BJ (cell line): ENCODE measurements around the gene SPINK13. TPM values are rescaled to one million over a fixed set of nuclear protein-coding genes. Genes with fewer than 3 reads are reported as not detected.
A peak's percentile ranks its signal among the peaks of the same experiment; 100 is the strongest.

ENCODE experiments used
- CTCF ChIA-PET: fragments of 350-600 bp; formaldehyde crosslinking; extraction: SDS; loops from one replicate; lab custom pipeline; 2021; ENCODE audit warnings: antibody characterized with exemption, inconsistent platforms; lab: Yijun Ruan, JAX
- POLR2A ChIA-PET: fragments of 300-600 bp; sonication (Branson Sonifier 250); formaldehyde crosslinking; extraction: SDS; loops from one replicate; lab custom pipeline; 2021; ENCODE audit warnings: antibody characterized with exemption; lab: Charles Lee
- DNase-seq: peaks from one replicate; pipeline ENCODE4 v3.0.0-alpha.2; 2011; ENCODE audit warnings: low read depth
- H3K27me3 ChIP-seq: 2 replicates; pipeline ENCODE4 v1.6.0; 2011; ENCODE audit warnings: low read length; ENCODE audit not compliant: control insufficient read depth, insufficient read depth
- H3K36me3 ChIP-seq: 2 replicates; pipeline ENCODE4 v1.5.1; 2011; ENCODE audit warnings: low read length; ENCODE audit not compliant: control insufficient read depth, insufficient read depth
- H3K4me3 ChIP-seq: 2 replicates; pipeline ENCODE4 v1.5.1; 2011; ENCODE audit warnings: low read depth, mild to moderate bottlenecking, control low read depth, low read length
- polyA plus RNA-seq: library from polyadenylated mRNA; depleted of rRNA; stranded (reverse); fragments of >200 nt; gene quantifications from 2 replicates; pipeline ENCODE4 v1.2.3, GENCODE V29; 2011
- TF ChIP-seq, protein P1 (sequence below): IDR thresholded peaks from 2 replicates; pipeline ENCODE4 v1.5.1; 2011; ENCODE audit warnings: low read depth, mild to moderate bottlenecking, control low read depth, inconsistent platforms, low read length, moderate library complexity; ENCODE audit not compliant: insufficient read depth

The SPINK13 gene
- polyA plus RNA-seq, 1 experiment, result not detected

DNA sequence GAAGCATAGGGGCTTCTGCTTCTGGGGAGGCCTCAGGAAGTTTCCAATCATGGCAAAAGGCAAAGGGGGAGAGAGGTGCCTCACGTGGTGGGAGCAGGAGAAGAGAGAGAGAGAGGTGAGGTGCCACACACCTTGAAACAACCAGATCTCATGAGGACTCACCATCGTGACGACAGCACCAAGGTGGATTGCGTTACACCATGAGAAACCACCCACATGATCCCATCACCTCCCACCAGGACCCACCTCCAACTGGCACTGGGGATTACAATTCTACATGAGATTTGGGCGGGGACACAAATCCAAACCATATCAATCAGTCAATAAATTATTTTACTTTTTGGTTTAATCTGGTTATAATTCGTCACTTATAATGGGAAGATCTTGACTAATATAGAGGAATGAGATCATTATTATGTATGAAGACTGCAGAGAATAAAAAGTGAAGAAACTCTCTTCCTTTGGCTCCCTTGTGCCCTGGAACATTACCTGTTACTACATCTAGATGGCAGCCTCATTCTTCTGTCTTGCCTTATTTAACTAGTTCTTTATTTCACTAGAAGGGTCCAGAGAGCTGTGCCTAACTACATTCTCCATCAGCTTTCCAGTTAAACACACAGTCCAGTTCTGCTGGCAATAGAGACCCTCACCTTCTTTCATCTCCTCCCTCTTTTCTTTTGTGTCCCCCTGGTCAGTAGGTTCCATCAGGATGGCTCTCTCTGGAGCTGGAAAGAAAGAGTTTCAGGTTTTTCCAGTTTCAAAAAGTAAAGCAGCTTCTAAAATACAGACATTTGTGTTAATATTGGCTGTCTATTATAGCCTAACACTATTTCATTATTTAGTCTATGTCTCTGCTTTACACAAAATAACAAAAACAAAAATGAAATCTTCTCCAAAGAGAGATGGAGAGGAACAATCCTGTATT lies 21.9 kb downstream of the SPINK13 start:
- H3K36me3 ChIP-seq, result no peaks in the 10 kb centered on the region
- no peak overlapping the region for H3K4me3 ChIP-seq
- ChIA-PET CTCF (interaction anchor here (0.6 to 1.5 kb wide), 4 partner anchors 10 to 121 kb away, joined by 3 to 4 read pairs (median 3); no protein-coding TSS in a partner anchor), POLR2A (no interaction called here)
- no peaks in the 10 kb centered on the region for H3K27me3 ChIP-seq
- TF ChIP-seq, protein P1, sequence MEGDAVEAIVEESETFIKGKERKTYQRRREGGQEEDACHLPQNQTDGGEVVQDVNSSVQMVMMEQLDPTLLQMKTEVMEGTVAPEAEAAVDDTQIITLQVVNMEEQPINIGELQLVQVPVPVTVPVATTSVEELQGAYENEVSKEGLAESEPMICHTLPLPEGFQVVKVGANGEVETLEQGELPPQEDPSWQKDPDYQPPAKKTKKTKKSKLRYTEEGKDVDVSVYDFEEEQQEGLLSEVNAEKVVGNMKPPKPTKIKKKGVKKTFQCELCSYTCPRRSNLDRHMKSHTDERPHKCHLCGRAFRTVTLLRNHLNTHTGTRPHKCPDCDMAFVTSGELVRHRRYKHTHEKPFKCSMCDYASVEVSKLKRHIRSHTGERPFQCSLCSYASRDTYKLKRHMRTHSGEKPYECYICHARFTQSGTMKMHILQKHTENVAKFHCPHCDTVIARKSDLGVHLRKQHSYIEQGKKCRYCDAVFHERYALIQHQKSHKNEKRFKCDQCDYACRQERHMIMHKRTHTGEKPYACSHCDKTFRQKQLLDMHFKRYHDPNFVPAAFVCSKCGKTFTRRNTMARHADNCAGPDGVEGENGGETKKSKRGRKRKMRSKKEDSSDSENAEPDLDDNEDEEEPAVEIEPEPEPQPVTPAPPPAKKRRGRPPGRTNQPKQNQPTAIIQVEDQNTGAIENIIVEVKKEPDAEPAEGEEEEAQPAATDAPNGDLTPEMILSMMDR, result 0 out of 2 replicates have a peak, but pooled peaks have one; percentile 17
- DNase-seq, result no peak

DNA sequence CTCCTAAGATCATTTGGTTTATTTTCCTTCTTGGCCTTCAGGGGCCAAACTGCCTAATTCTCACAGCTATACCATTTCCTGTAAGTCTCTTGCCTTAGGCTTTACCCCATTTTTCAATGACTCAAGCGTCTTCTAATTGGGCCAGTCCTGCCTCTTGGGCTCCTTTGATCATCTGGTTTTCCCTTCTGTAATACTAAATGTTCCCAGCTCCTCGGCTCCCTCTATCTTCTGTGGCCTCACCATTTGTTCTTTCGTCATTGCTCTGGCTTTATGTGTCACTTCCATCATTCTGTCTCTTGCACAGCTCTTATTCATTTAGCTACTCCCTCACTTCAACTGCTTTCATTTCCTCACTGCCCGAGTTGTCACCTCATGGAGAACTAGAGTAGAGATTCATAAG lies 29.1 kb downstream of the SPINK13 start:
- Histone ChIP-seq H3K4me3 (no peak overlapping the region), H3K36me3 (no peaks in the 10 kb centered on the region), H3K27me3 (no peaks in the 10 kb centered on the region)
- TF ChIP-seq, protein P1, result no peak
- CTCF ChIA-PET, result no interaction called here
- POLR2A ChIA-PET, result no interaction called here
- DNase-seq, result no peak

DNA sequence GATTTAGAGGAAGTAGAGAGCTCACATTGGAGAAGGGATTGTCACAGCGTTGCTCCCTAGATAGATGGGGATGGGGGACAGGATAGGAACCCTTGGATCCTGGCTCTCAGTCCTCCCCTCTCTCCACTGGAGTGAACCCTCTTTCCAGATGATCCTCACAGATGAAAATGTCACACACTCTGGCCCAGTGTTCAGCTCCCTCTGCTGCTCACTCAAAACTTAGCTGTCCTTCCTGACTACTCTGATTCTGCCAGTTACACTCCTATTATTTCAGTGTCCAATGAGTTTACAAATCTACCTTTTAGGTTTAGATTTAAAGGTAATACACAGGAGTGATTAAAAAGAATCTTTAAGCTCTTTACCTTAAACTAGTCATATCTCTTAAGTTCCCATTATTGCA lies 37.9 kb downstream of the SPINK13 start:
- Histone ChIP-seq H3K36me3 (no peaks in the 10 kb centered on the region), H3K27me3 (no peaks in the 10 kb centered on the region), H3K4me3 (no peak overlapping the region)
- DNase-seq, result no peak
- ChIA-PET POLR2A (no interaction called here), CTCF (no interaction called here)
- TF ChIP-seq, protein P1, result no peak

DNA sequence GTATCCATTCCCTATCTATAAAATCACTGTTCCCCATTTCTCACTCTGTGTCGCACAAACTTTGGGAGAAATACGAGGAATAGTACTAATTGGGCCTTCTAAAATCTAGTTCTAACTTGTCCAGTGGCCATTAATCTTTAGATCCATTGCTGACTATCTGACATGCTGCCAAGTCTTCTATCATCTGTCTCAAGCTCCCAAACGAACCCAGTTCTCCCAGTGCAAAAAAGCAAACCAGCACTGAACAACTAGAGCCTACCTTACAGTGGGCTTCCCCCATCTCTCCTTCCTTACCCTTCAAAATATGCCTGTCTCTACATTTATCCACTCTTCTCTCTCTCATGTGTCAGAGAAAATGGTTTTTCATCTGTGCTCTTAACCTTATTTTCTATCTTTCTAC lies 40.4 kb downstream of the SPINK13 start:
- H3K4me3 ChIP-seq, result no peak overlapping the region
- no peaks in the 10 kb centered on the region for H3K27me3 ChIP-seq
- POLR2A ChIA-PET, result no interaction called here
- DNase-seq, result no peak
- TF ChIP-seq, protein P1, result no peak
- H3K36me3 ChIP-seq, result no peaks in the 10 kb centered on the region
- CTCF ChIA-PET, result no interaction called here

DNA sequence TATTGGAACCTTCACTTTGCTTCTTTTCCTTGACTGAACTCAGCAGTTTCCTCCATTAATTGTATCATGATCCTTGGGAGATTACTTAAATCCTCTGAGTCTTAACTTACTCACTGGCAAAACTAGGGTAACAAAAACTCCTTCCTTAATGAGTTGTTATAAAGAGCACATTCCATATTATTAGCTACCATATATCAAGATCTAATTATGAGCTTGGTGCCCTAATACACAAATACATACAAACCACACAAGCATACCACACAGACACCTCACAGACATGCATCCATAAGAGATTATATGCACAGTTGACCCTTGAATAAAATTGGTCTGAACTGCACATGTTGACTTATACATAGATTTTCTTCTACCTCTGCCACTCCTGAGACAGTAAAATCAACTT lies 41.2 kb downstream of the SPINK13 start:
- POLR2A ChIA-PET, result no interaction called here
- Histone ChIP-seq H3K27me3 (no peaks in the 10 kb centered on the region), H3K36me3 (no peaks in the 10 kb centered on the region), H3K4me3 (no peak overlapping the region)
- CTCF ChIA-PET, result no interaction called here
- TF ChIP-seq, protein P1, result no peak
- DNase-seq, result no peak
